GM10248 (cell line): ENCODE measurements around the gene SH3RF3.

Experiments used
- CTCF ChIA-PET: fragments of 300-600 bp; sonication (Branson Sonifier 250); formaldehyde crosslinking; extraction: SDS; loops from one replicate; lab custom pipeline; 2021; ENCODE audit warnings: antibody characterized with exemption; lab: Yijun Ruan, JAX
- POLR2A ChIA-PET: fragments of 350-650 bp; sonication (Branson Sonifier 250); formaldehyde crosslinking; extraction: SDS; loops from one replicate; lab custom pipeline; 2020; ENCODE audit warnings: antibody characterized with exemption; lab: Yijun Ruan, JAX
- DNase-seq: peaks from one replicate; pipeline ENCODE4 v3.0.0; 2012; ENCODE audit errors: extremely low spot score
- TF ChIP-seq, protein P1 (sequence below): IDR thresholded peaks from 2 replicates; pipeline ENCODE4 v1.5.1; 2012; ENCODE audit warnings: mild to moderate bottlenecking, low read depth; ENCODE audit errors: extremely low read depth, missing control alignments, control extremely low read depth

The SH3RF3 gene

DNA sequence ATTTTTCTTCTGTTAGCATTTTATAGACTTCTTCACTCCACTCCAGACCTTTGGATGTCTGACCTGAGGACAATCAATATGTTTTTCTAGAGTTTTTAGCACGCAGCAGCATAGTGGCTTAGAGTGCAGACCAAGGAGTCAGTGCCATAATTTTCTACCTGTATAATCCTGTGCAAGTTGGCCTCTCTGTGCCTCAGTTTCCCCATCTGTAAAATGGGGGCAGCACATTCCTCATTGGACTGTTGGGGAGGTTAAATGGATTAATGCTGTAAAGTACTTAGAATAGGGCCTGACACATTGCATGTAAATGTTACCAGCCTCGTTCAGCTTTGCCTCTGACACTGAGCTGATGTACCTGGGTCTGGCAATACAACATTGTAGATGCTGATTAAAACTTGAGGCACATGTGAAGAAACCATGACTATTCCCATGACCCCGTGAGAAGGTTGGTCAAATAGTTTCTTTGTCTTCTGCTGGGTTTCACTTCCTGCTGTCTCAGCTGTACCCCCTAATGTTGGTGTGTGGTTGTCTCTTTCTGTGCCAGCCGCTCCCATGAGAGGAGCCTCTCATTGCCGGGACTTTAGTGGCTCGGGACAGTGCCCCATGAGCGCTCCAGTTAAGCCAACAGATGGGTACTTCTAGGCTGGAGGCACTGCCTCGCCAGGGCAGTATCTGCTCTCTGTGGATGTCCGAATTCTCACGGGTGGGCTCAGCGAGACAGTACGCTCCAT is 125.3 kb downstream of the SH3RF3 start:
- ChIA-PET POLR2A (no interaction called here), CTCF (no interaction called here)
- TF ChIP-seq, protein P1, sequence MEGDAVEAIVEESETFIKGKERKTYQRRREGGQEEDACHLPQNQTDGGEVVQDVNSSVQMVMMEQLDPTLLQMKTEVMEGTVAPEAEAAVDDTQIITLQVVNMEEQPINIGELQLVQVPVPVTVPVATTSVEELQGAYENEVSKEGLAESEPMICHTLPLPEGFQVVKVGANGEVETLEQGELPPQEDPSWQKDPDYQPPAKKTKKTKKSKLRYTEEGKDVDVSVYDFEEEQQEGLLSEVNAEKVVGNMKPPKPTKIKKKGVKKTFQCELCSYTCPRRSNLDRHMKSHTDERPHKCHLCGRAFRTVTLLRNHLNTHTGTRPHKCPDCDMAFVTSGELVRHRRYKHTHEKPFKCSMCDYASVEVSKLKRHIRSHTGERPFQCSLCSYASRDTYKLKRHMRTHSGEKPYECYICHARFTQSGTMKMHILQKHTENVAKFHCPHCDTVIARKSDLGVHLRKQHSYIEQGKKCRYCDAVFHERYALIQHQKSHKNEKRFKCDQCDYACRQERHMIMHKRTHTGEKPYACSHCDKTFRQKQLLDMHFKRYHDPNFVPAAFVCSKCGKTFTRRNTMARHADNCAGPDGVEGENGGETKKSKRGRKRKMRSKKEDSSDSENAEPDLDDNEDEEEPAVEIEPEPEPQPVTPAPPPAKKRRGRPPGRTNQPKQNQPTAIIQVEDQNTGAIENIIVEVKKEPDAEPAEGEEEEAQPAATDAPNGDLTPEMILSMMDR, result no peak
- DNase-seq, result no peak

DNA sequence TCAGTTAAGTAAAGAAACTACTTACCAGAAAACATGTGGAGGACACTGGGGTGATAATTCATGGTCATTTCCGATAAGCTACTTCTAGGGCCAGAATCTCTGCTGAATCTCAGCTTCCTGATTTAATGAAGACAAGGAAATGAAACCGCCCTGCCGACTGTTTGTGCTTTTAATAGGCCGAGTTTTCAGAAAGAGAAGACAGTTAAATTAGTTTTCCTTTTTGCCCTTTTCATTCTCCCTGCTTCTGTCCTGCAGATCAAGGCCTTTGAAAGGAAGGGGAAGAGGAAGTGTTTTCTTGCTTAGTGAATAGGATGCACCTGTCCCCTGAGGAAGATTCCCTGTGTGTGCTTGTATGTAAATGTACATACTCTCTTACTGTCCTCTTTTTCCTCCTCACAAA is 126.6 kb downstream of the SH3RF3 start:
- CTCF ChIA-PET, result no interaction called here
- POLR2A ChIA-PET, result no interaction called here
- no peak for DNase-seq
- TF ChIP-seq, protein P1, result no peak

DNA sequence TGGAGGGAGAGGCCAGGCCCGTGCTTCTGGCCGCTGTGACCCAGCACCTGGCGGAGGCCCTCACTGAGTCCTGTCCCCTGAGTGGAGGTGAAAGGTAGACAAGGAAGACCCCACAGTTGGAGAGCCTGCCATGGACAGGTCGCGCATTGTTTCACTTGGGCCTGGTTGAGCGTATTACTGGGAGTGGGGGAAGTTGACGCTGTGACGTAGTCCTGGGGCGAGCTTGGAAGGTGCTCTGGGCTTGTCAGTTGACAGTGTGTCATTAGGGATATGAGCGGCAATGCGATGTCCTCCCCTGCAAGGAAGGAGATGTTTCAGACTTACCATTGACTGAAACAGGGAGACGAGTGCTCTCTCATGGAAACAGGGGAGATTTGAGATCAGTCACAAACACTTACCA is 127.1 kb downstream of the SH3RF3 start:
- TF ChIP-seq, protein P1, result no peak
- POLR2A ChIA-PET, result no interaction called here
- DNase-seq, result no peak
- CTCF ChIA-PET, result interaction anchor here (1.4 kb wide), 1 partner anchor 11 kb away, joined by 3 read pairs; no protein-coding TSS in a partner anchor

- ChIA-PET CTCF (interaction anchor here (0.7 to 1.4 kb wide), 2 partner anchors 10 to 76 kb away, joined by 3 read pairs; no protein-coding TSS in a partner anchor), POLR2A (no interaction called here)
- TF ChIP-seq, protein P1, result no peak
- no peak for DNase-seq
Measured at GRCh38 chr2:109256921-109257320, 127.9 kb downstream of the SH3RF3 start.

DNA sequence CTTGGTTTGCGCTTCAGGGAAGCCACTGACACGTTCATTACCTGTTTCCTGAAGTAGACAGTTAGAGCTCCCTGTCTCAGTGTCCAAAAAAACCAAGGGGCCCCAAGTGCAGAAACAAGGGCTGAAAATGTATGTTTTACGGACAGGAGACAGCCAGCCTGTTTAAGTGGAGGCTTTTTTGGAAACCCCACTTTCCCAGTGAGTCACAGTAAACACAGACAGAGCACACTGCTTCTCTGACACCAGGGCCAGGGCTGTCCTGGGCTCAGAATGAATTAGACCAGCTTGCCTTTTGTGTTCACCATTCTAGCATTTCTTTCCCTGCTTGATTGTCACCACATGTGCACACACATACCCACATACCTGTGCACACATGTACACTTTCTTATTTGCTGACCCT is 128.6 kb downstream of the SH3RF3 start:
- ChIA-PET POLR2A (no interaction called here), CTCF (interaction anchor here (0.7 kb wide), 1 partner anchor 77 kb away, joined by 3 read pairs; no protein-coding TSS in a partner anchor)
- no peak for DNase-seq
- TF ChIP-seq, protein P1, result no peak

DNA sequence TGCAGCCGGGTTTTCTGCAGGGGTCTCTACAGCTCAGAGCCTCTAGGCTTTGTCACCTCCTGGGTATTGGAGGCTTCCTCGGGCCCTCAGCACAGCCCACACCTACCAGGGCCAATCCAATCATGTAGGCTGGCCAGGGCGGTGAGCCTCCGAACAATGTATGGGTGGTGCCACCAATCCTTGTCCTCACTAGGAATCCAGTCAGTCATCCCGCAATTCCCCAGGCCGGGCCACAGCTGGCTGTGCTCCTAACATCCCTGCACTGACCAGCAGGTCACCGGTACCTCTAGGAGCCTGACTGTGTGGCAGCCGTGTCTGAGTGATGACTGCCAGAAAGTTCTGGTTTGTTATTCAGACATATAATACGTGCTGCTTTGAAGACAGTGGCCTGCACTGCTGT is 129.4 kb downstream of the SH3RF3 start:
- POLR2A ChIA-PET, result no interaction called here
- TF ChIP-seq, protein P1, result no peak
- CTCF ChIA-PET, result no interaction called here
- no peak for DNase-seq
